Thyroid gland (tissue), 4 donors: Measurements from ENCODE around the gene DTL. TPM values are rescaled to one million over a fixed set of nuclear protein-coding genes. Genes with fewer than 3 reads are reported as not detected.

Experiments used
- DNase-seq, 2 donors: peaks; one replicate each; pipeline ENCODE4 v3.0.0-alpha.2; 2019
- H3K27ac ChIP-seq, 3 donors: fragments of 200-600 bp; sonication (generic); 1 replicate in 2 of 3; 2 replicates in 1 of 3; pipeline ENCODE4 v1.5.1; 2016 to 2019; ENCODE audit warnings: mild to moderate bottlenecking in 1 of 3, moderate library complexity in 1 of 3
- H3K27me3 ChIP-seq: fragments of 200-600 bp; sonication (generic); one replicate; pipeline ENCODE4 v1.5.1; 2019
- H3K36me3 ChIP-seq, 2 donors: fragments of 200-600 bp; sonication (generic); one replicate each; pipeline ENCODE4 v1.5.1; 2016 to 2019
- H3K4me1 ChIP-seq, 2 donors: fragments of 200-600 bp; sonication (generic); one replicate each; pipeline ENCODE4 v1.5.1; 2017 to 2019
- H3K4me3 ChIP-seq, 3 donors: fragments of 200-600 bp; sonication (generic); replicated peaks in 1 of 3; 1 replicate in 2 of 3; 2 replicates in 1 of 3; pipeline ENCODE4 v1.5.1; 2016; ENCODE audit warnings: mild to moderate bottlenecking in 1 of 3
- H3K9me3 ChIP-seq: fragments of 200-600 bp; sonication (generic); one replicate; pipeline ENCODE4 v1.5.1; 2017
- POLR2A ChIP-seq, 2 donors: fragments of 450-650 bp; IDR thresholded peaks; one replicate each; pipeline ENCODE4 v1.6.1; 2017; ENCODE audit warnings: antibody characterized with exemption in 2 of 2, mild to moderate bottlenecking in 2 of 2, moderate library complexity in 1 of 2
- whole genome bisulfite sequencing, 2 donors: methylation state at CpG; one replicate each; pipeline ENCODE4 v1.1.5; 2017; 5-methylcytosine and 5-hydroxymethylcytosine counted together
- intact Hi-C: fragments of 100-400 bp; cut with DNase I; formaldehyde crosslinking; loops from one replicate; pipeline ENCODE4 v1.15.1; 2023
- total RNA-seq, 4 donors: library from RNA; depleted of rRNA; stranded (reverse); fragments of >200 nt; gene quantifications; one replicate each; pipeline ENCODE4 v1.2.3, GENCODE V29; 2016
- TF ChIP-seq, protein P1 (sequence below), 6 experiments: fragments of 200-600 bp in 3 of 6; fragments of 450-650 bp in 3 of 6; sonication (generic) in 3 of 6; IDR thresholded peaks; one replicate each; pipeline ENCODE4 v1.5.1; 2016 to 2019; ENCODE audit warnings: antibody characterized with exemption in 6 of 6, mild to moderate bottlenecking in 2 of 6, inconsistent platforms in 1 of 6, moderate library complexity in 1 of 6

DTL gene
- total RNA-seq, 4 donors from 2014 or later = 1.2 to 3.9 (median 2.1) TPM

DNA sequence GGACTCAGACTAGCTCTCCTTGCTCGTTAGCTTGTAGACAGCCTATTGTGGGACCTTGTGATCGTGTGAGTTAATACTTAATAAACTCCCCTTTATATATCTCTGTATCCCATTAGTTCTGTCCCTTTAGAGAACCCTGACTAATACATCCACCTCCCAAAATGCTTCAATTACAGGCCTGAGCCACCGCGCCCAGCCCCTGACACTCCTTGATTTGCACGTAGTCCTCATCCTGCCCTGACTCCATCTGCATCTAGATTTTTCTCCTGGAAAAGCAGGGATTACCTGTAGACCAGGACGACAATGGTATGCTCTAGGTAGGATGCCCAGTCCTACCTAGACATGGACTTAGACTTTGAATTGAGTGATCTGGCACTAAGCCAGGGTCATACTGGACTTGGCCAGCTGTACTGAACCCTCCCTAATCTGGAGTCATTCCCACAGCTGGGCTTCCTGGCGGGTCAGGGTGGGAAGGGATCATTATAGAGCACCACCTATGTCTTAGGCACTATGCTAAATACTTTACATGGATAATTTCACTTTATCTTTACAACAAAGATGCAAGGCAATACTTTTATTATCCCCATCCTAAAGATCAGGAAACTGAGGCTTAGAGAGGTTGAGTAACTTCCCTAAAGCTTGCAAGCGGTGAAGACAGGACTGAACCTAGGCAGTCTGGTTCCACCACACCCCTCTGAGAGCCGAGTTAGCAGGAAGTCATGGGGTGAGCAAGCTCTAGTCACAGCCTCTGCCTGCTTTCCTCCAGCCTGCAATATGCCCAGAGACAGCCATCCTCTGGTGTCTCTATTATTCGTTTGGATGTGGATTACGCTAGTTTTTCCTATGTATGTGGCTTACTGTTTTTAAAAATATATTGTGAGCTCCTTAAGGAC is 89.4 kb downstream of the DTL start:
- no peaks in the 10 kb centered on the region for H3K9me3 ChIP-seq
- H3K36me3 ChIP-seq = no peaks in the 10 kb centered on the region
- H3K27me3 ChIP-seq = no peaks in the 10 kb centered on the region
- TF ChIP-seq, protein P1, sequence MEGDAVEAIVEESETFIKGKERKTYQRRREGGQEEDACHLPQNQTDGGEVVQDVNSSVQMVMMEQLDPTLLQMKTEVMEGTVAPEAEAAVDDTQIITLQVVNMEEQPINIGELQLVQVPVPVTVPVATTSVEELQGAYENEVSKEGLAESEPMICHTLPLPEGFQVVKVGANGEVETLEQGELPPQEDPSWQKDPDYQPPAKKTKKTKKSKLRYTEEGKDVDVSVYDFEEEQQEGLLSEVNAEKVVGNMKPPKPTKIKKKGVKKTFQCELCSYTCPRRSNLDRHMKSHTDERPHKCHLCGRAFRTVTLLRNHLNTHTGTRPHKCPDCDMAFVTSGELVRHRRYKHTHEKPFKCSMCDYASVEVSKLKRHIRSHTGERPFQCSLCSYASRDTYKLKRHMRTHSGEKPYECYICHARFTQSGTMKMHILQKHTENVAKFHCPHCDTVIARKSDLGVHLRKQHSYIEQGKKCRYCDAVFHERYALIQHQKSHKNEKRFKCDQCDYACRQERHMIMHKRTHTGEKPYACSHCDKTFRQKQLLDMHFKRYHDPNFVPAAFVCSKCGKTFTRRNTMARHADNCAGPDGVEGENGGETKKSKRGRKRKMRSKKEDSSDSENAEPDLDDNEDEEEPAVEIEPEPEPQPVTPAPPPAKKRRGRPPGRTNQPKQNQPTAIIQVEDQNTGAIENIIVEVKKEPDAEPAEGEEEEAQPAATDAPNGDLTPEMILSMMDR (IDR thresholded peaks at IDR 0.05) = no peak
- no peak for TF ChIP-seq POLR2A (IDR thresholded peaks at IDR 0.05)
- no peaks in the 10 kb centered on the region for H3K4me1 ChIP-seq
- no peak overlapping the region for H3K4me3 ChIP-seq
- H3K27ac ChIP-seq = no peak overlapping the region
- WGBS, 2 donors = 78 to 79% methylated on average over 11 of the region's 11 CpGs
- DNase-seq = no peak
- intact Hi-C loops = no loop called here

DNA sequence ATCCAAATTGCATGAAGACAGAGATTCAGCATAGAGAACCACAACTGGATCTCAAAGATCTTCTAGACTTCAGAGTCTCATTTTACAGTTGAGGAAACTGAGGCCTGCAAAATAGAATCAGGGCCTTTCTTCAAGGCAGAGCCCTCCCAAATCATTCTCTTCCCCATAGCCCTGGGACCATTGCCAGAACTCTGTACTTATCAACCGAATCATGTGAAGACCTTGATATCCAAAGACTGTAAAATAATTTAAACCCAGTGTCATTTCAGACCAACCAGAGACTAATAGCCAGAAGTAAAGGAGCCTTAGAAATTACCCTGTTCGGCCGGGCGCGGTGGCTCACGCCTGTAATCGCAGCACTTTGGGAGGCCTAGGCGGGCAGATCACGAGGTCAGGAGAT is 90.1 kb downstream of the DTL start:
- TF ChIP-seq, protein P1 (IDR thresholded peaks at IDR 0.05) = no peak
- TF ChIP-seq POLR2A (IDR thresholded peaks at IDR 0.05) = no peak

DNA sequence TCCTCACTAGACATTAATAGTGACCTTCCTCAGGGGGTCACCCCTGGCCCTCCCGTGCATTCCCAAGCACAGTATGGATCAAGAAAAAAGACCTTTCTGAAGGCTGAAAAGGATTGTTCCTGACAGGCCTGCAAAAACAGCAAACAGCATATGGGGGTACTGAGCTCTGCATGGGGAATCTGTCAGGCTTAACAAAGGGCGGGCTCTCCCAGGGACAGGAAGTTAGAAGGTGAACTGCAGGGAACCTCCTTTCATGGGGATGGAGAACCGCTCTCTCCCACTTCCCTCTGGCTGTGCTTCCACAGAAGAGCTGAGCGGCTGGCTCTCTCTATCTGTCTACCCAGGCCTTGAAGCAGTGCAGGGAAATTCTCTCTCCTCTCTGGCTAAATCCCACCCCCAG is 91.7 kb downstream of the DTL start:
- intact Hi-C loops = no loop called here
- WGBS, 2 donors = 80 to 93% methylated on average over 4 of the region's 4 CpGs
- Histone ChIP-seq H3K27ac (no peak overlapping the region), H3K9me3 (no peaks in the 10 kb centered on the region), H3K36me3 (no peaks in the 10 kb centered on the region), H3K27me3 (no peaks in the 10 kb centered on the region), H3K4me3 (no peak overlapping the region), H3K4me1 (no peaks in the 10 kb centered on the region)
- DNase-seq = no peak
- TF ChIP-seq POLR2A (IDR thresholded peaks at IDR 0.05) = no peak
- TF ChIP-seq, protein P1 (IDR thresholded peaks at IDR 0.05) = no peak

More for the DNA sequence above, 90.1 kb downstream of the DTL start:
- Histone ChIP-seq H3K4me1 (no peaks in the 10 kb centered on the region), H3K27ac (no peak overlapping the region), H3K9me3 (no peaks in the 10 kb centered on the region), H3K27me3 (no peaks in the 10 kb centered on the region), H3K36me3 (no peaks in the 10 kb centered on the region), H3K4me3 (no peak overlapping the region)
- intact Hi-C loops = no loop called here
- DNase-seq = no peak
- 90 to 91% methylated on average over 9 of the region's 9 CpGs for WGBS, 2 donors

DNA sequence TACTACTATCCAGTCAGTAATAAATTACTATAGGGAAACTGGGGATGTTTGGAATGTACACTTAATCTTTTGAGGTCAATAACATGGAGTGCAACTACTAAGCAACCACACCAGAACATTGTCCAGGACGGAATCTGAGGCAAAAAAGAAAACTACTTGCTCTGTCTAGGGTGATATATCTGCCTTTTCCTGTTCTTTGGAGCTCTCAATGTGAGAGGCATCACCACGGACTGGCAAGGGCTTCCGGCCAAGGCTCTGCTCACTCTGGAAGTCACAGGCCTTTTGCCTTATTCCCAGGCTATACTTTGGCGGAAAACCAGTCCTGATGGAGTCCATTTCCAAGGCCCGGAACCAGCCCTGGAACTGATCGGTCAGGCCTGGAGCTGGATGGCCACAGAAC is 94.2 kb downstream of the DTL start:
- TF ChIP-seq, protein P1 (IDR thresholded peaks at IDR 0.05) = no peak
- TF ChIP-seq POLR2A (IDR thresholded peaks at IDR 0.05) = no peak
- Histone ChIP-seq H3K27me3 (no peaks in the 10 kb centered on the region), H3K9me3 (no peaks in the 10 kb centered on the region), H3K27ac (no peak overlapping the region), H3K4me3 (no peak overlapping the region), H3K4me1 (no peaks in the 10 kb centered on the region), H3K36me3 (no peaks in the 10 kb centered on the region)
- intact Hi-C loops = no loop called here
- WGBS, 2 donors = 91 to 96% methylated on average over 6 of the region's 6 CpGs
- DNase-seq = no peak

DNA sequence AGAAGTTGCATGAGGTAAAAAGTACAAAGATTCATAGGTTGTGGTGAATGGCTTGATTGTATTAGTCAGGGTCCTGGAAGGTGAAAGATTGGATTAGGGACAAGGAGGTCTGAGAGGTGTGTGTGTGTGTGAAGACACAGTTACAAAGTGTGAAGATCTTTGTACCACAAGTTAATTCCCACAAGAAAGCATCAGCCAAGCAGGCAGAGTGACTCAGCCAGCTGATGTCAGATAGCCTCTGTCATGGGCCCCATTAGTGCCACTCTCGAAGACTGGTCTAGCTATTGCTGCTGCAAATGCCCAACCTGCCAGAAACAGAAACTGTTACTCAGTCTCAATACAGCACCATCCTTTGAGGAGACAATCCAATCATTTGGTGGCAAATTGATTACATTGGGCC is 96.5 kb downstream of the DTL start:
- intact Hi-C loops = no loop called here
- H3K36me3 ChIP-seq = no peaks in the 10 kb centered on the region
- DNase-seq = no peak
- H3K4me3 ChIP-seq = no peak overlapping the region
- 100% methylated on average over 1 of the region's 1 CpG for WGBS, 2 donors
- H3K9me3 ChIP-seq = no peaks in the 10 kb centered on the region
- H3K27ac ChIP-seq = no peak overlapping the region
- no peaks in the 10 kb centered on the region for H3K27me3 ChIP-seq
- no peak for TF ChIP-seq POLR2A (IDR thresholded peaks at IDR 0.05)
- TF ChIP-seq, protein P1 (IDR thresholded peaks at IDR 0.05) = no peak
- no peaks in the 10 kb centered on the region for H3K4me1 ChIP-seq
